GM12891 (cell line): ENCODE data around the gene ADSL.

ENCODE experiments used
- DNase-seq: peaks from one replicate; pipeline ENCODE4 v3.0.0; 2011; ENCODE audit warnings: low spot score; ENCODE audit not compliant: insufficient read length
- FAIRE-seq: peaks from 2 replicates; lab custom pipeline; 2011; peaks lifted over from hg19 to GRCh38; lab: Jason Lieb, UNC
- PAX5 ChIP-seq: IDR thresholded peaks from 2 replicates; pipeline ENCODE4 v1.6.1; 2011; ENCODE audit warnings: low read length, moderate library complexity, mild to moderate bottlenecking; ENCODE audit not compliant: insufficient read depth, severe bottlenecking
- POLR2A ChIP-seq: IDR thresholded peaks from 2 replicates; pipeline ENCODE4 v1.6.1; 2011; ENCODE audit warnings: low read depth, low read length, control low read depth
- POLR2AphosphoS5 ChIP-seq: IDR thresholded peaks from 2 replicates; pipeline ENCODE4 v1.6.1; 2011; ENCODE audit warnings: low read depth, low read length, control low read depth
- POU2F2 ChIP-seq: IDR thresholded peaks from 2 replicates; pipeline ENCODE4 v1.6.1; 2011; ENCODE audit warnings: low read depth, mild to moderate bottlenecking, control low read depth, low read length, moderate library complexity
- SPI1 ChIP-seq: IDR thresholded peaks from 2 replicates; pipeline ENCODE4 v1.6.1; 2011; ENCODE audit warnings: low read depth, low read length, control low read depth
- TAF1 ChIP-seq: IDR thresholded peaks from 2 replicates; pipeline ENCODE4 v1.6.1; 2011; ENCODE audit warnings: low read depth, low read length, control low read depth

Gene ADSL

DNA sequence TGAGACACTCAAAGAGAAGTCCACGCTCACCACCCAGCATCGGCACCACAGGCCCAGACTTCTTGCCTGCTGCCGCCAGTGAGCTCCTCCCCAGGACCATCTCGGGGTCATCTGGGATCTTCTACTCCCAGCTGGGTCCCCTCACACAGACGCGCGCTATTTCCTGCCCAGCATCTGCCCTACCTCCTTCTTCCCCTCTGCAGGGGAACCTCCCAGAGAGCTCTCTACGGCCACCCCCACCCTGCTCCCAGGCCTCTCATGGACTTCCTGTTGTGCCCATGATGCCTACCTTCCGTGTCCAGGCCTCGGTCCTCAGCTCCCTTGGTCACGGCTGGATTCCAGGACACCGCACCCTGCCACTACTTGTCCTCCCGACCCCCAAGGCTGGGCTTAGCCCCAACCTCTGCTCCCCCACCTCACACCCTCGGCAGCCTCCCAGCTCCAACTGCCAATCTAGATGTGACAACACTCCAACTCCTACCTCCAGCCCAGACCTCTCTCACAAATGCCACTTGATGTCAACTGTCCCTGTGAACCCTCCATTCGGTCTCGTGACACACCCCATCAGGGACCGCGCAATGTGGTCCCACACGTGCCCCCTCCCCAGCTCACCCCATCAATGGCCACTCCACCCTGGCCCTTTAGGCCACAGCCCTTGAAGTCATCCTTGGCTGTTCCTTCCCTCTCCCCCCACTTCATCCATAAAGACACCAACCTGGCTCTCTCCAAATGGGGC lies 69.4 kb downstream of the ADSL start:
- peak; percentile 66 for DNase-seq
- peak; percentile 85 for FAIRE-seq
- TF ChIP-seq TAF1 (no peak), SPI1 (peak; percentile 31; the same call in 1 of the 2 replicates)

DNA sequence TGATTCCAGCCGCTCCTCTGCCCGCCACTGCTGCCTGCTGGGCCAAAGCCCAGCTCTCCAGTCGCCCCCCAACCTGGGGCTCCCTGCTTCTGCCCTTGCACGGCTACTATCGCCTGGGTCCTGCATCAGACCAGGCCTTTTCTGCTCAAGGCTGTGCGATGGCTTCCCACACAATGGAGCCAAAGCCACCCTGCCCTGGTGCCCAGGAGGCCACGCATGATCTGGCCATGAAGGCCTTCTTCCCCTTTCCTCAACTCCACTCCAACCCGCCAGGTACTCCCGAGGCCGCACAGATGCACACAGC lies 69.9 kb downstream of the ADSL start:
- TF ChIP-seq POLR2A (no peak), PAX5 (no peak)
- FAIRE-seq (no peak), DNase-seq (no peak)

DNA sequence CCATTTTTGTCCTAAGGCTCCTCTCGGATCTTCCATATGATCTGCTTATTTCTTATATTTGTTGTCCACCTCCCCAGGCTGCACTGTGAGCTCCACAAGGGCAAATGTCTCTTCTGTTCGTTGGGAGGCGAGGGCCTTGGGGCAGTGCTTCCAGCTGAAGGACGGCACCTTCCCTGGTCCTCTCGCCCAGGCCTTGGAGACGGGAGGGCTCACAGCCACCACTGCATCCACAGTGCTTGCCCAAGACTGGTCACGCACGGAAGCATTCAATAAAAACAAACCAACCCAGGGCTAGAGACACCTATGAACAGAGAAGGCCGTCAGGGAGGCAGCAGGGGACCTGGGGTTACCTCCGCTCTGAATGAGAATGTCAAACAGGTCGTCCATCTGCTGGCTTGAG lies 70.3 kb downstream of the ADSL start:
- FAIRE-seq (no peak), DNase-seq (no peak)
- TF ChIP-seq POLR2AphosphoS5 (no peak), POU2F2 (no peak), PAX5 (no peak), POLR2A (no peak), SPI1 (no peak), TAF1 (no peak)

DNA sequence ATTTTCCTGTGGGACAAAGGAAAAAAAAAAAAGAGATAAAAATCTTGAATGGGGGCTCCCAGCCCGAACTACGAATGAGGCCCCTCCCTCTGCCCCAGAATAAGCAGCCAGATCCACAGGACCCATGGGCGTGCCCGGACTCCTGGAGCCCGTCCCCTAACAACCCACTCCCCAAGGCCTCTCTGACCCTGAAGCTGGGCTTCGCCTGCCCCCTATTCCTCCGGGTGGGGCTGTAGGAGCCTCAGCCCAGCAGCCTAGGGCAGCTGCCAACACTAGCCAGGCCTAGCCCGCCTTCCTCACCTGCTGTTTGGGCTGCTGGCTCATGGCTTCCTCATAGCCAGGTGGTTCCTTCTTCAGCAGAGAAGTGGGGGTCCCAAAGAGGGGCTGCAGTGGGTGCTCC lies 70.7 kb downstream of the ADSL start:
- DNase-seq (no peak), FAIRE-seq (no peak)
- TF ChIP-seq POLR2AphosphoS5 (no peak), SPI1 (no peak), POLR2A (no peak), PAX5 (no peak), TAF1 (no peak), POU2F2 (no peak)

DNA sequence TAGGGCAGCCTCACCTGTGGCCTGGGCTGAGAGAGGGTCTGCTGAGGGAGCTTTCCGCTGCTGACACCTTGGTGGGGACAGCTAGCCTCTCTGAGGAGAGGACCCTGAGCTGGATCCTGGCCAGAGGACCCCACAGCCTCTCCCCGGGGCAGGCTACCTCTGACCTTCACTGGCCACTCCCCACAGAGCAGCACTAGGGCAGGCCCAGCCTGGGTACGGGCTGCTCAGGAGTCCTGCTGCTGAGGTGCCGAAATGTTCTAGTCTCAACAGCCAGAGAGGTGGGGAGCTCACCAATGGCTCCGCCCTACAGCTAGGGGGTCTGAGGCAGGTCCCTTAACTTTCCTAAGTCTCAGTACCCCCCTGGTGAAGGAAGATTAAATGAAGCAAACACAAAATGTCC lies 71.6 kb downstream of the ADSL start:
- TF ChIP-seq SPI1 (no peak), TAF1 (no peak), POU2F2 (no peak), PAX5 (no peak), POLR2AphosphoS5 (no peak), POLR2A (no peak)
- DNase-seq (no peak), FAIRE-seq (no peak)

DNA sequence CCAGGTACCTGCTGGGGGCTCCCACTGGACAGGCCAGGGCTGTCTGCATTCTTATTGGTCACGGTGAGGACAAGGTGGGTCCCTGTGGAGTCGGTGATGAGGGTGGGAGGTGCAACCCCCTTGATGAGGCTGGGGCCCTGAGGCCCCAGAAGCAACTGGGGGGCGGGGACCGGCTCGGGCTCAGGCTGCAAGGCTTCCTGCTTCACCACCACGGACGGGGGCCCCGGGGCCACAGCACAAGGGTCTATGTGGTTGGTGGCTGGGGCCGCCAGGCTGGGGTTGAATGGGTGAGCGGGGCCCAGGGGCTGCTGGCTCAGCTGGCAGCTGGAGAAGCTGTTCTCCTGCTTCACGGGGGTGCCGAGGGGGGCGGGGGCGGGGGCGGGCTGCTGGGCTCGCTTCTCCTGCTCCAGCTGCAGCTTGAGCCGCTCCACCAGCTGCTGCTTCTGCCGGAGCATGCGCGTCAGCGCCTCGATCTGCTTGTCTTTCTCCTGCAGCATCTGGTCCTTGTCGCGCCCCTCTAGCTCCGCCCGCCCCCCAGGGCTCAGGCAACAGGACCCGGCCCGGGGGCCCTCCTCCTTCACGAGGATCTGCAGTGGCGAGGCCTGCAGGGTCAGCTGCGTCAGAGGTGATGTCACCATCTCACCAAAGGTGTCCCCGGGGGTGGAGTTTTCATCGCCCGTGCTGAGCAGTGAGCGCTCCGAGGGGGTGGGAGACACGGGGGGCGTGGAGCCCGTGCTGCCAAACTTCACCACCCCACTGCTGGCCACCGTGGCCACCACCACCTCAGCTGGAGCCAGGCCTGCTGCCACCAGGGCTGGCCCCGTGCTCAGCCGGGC lies 72.3 kb downstream of the ADSL start:
- no peak for DNase-seq
- no peak for TF ChIP-seq POLR2A
- TF ChIP-seq TAF1 = no peak
- TF ChIP-seq PAX5 = no peak
- no peak for TF ChIP-seq POLR2AphosphoS5
- TF ChIP-seq SPI1 = no peak
- no peak for TF ChIP-seq POU2F2
- FAIRE-seq = peak; percentile 70

DNA sequence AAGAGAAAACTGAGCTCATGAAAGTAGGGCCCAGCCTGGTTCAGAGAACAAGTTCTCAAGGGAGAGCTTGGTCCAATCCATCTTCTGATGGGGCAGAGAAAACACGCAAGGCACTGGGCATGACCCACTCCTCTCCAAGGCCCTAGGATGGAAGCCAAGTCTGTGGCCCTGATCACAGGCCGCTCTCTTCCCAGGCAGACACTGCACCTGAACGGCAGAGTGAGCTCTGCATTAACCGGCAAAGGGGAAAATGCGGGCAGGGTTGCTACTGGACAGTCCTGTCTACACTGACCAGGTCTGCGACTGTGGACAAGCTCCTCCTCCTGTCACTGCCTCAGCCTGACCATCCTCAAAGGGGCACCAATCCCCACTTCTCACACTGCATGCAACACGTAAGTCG lies 73.4 kb downstream of the ADSL start:
- FAIRE-seq (no peak), DNase-seq (no peak)
- TF ChIP-seq PAX5 (no peak), SPI1 (no peak), POLR2A (no peak)

DNA sequence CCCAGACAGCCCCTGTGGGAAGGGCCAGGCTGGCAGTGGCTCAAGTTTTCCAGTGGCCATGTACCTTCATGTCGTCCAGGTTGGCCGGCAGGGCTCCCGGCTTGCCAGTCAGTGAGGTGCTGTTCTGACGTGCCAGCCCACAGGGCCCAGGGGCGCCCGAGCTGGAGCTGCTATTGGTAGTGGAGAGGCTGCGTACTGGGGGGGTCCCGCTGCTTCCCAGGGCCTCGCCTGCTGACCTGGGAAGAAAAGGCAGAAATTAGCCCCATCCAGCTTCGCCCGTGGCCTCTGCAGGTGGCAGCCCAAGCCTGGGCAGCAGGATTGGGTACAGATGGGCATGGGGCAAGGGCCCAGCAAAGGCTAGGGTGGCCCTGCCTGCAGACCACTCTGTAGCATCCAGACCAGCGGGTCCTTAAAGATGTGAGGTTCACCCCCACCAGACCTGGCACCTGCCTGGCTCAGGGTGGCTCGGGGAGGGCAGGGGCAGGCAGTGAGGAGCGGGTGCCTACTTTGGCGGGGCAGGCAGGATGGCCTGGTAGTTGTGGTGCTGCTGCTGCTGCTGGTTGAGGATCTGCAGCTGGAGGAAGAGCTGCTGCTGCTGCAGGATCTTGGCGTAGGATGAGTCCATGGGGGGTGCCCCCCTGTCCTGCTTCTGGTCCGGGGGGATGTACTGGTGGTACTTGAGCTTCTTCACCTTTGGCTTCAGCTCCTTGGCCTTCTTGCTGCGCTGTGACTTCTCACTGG lies 74.2 kb downstream of the ADSL start:
- no peak for TF ChIP-seq SPI1
- TF ChIP-seq POLR2A = no peak
- no peak for TF ChIP-seq PAX5
- no peak for TF ChIP-seq TAF1
- TF ChIP-seq POU2F2 = no peak
- no peak for TF ChIP-seq POLR2AphosphoS5
- no peak for DNase-seq
- FAIRE-seq = no peak

DNA sequence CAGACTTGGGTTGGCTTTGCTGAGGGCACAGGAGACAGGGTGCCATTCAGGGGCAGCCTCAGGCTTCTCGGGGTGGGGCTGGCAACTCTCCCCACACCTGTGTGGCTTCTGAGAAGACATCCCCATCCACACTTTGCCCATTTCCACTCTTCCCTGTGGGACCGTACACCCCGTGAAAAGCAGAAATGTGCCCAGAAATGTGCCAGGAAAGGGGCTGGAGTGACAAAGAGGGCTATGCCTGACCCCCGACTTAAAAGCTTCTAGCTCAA lies 74.7 kb downstream of the ADSL start:
- FAIRE-seq = no peak
- DNase-seq = no peak
- no peak for TF ChIP-seq POU2F2

DNA sequence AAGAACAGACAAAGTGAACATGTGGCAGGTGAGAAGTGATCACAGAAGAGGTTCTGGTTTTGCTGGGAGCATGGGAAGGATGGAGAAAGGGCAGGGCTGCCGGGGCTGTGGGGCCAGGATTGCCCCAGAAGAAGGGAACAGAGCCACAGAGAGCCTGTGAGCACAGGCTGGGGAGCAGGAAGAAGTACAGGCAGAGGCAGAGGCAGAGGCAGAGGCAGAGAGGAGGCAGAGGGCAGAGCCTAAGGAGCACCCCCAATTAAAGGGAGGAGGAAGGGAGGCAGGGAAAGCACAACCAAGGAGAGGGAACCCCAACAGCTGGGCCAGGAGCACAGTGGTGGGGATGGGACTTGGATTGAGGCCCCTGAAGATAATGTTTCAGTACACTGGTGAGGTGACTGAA lies 75.6 kb downstream of the ADSL start:
- FAIRE-seq (no peak), DNase-seq (no peak)
- TF ChIP-seq POU2F2 = no peak
- TF ChIP-seq TAF1 = no peak
- no peak for TF ChIP-seq PAX5
- TF ChIP-seq POLR2A = no peak
- TF ChIP-seq POLR2AphosphoS5 = no peak
- TF ChIP-seq SPI1 = no peak
